Glutamatergic neuron (in vitro differentiated cells): ENCODE data around the gene CUEDC2. TPM values are rescaled to one million over a fixed set of nuclear protein-coding genes. Genes with fewer than 3 reads are reported as not detected.

Source experiments
- DNase-seq: peaks from one replicate; pipeline ENCODE4 v3.0.0; 2022
- H3K27ac Mint-ChIP-seq: one replicate; pipeline ENCODE4 v1.8.0; 2020; ENCODE audit warnings: mild to moderate bottlenecking, mixed read lengths, inconsistent platforms; ENCODE audit not compliant: unreplicated experiment
- H3K27me3 Mint-ChIP-seq: one replicate; pipeline ENCODE4 v1.8.0; 2020; ENCODE audit warnings: mild to moderate bottlenecking, moderate library complexity, mixed read lengths, inconsistent platforms; ENCODE audit not compliant: unreplicated experiment
- H3K36me3 Mint-ChIP-seq: one replicate; pipeline ENCODE4 v1.8.0; 2020; ENCODE audit warnings: mild to moderate bottlenecking, mixed read lengths, inconsistent platforms; ENCODE audit not compliant: unreplicated experiment
- H3K4me1 Mint-ChIP-seq: one replicate; pipeline ENCODE4 v1.8.0; 2020; ENCODE audit warnings: mild to moderate bottlenecking, low read depth, mixed read lengths, inconsistent platforms; ENCODE audit not compliant: unreplicated experiment
- H3K4me3 Mint-ChIP-seq: one replicate; pipeline ENCODE4 v1.8.0; 2020; ENCODE audit warnings: mild to moderate bottlenecking, mixed read lengths, inconsistent platforms; ENCODE audit not compliant: unreplicated experiment
- H3K9me3 Mint-ChIP-seq: one replicate; pipeline ENCODE4 v1.8.0; 2020; ENCODE audit warnings: mild to moderate bottlenecking, moderate library complexity, mixed read lengths, inconsistent platforms; ENCODE audit not compliant: unreplicated experiment
- CTCF ChIP-seq: fragments of 200-600 bp; sonication (generic); IDR thresholded peaks from one replicate; pipeline ENCODE4 v1.5.0; 2021; ENCODE audit not compliant: partially characterized antibody, unreplicated experiment
- total RNA-seq: library from RNA; stranded (reverse); fragmentation: NEBNext Ultra II Directional; extraction: Animal tissue kit (Norgen Biotek cat#: 25700); gene quantifications from one replicate; pipeline ENCODE4 v1.2.1, GENCODE V29; 2021; ENCODE audit not compliant: unreplicated experiment

Gene CUEDC2
- total RNA-seq, 1 donor from 2014 or later = 104 TPM

- TF ChIP-seq CTCF = peak; percentile 95
- H3K36me3 Mint-ChIP-seq = no peaks in the 10 kb centered on the region
- peaks cover 13% of the 10 kb centered on the region for H3K27me3 Mint-ChIP-seq
- peaks cover 4% of the 10 kb centered on the region for H3K9me3 Mint-ChIP-seq
- H3K4me1 Mint-ChIP-seq = peaks cover 4% of the 10 kb centered on the region
- DNase-seq = peak; percentile 93
- no peak overlapping the region for H3K27ac Mint-ChIP-seq
- H3K4me3 Mint-ChIP-seq = peak overlapping the region; percentile 65
Measured at GRCh38 chr10:102399217-102400021, 33.0 kb downstream of the CUEDC2 start.

- no peak for TF ChIP-seq CTCF
- H3K27me3 Mint-ChIP-seq = peaks cover 13% of the 10 kb centered on the region
- H3K4me3 Mint-ChIP-seq = peak overlapping the region; percentile 43
- no peak for DNase-seq
- H3K27ac Mint-ChIP-seq = no peak overlapping the region
- H3K4me1 Mint-ChIP-seq = peaks cover 4% of the 10 kb centered on the region
- H3K9me3 Mint-ChIP-seq = peaks cover 4% of the 10 kb centered on the region
- H3K36me3 Mint-ChIP-seq = no peaks in the 10 kb centered on the region
Measured at GRCh38 chr10:102398172-102399020, 34.0 kb downstream of the CUEDC2 start.

GRCh38 chr10:102397222-102398171 is 34.9 kb downstream of the CUEDC2 start:
- no peak overlapping the region for H3K27ac Mint-ChIP-seq
- H3K9me3 Mint-ChIP-seq = peaks cover 4% of the 10 kb centered on the region
- no peak for DNase-seq
- H3K36me3 Mint-ChIP-seq = no peaks in the 10 kb centered on the region
- H3K27me3 Mint-ChIP-seq = peaks cover 13% of the 10 kb centered on the region
- no peak overlapping the region for H3K4me3 Mint-ChIP-seq
- peaks cover 4% of the 10 kb centered on the region for H3K4me1 Mint-ChIP-seq
- TF ChIP-seq CTCF = no peak

- peaks cover 13% of the 10 kb centered on the region for H3K27me3 Mint-ChIP-seq
- TF ChIP-seq CTCF = no peak
- H3K27ac Mint-ChIP-seq = no peak overlapping the region
Measured at GRCh38 chr10:102396730-102397151, 35.6 kb downstream of the CUEDC2 start.

More at GRCh38 chr10:102396730-102397151, 35.6 kb downstream of the CUEDC2 start:
- peaks cover 4% of the 10 kb centered on the region for H3K9me3 Mint-ChIP-seq
- H3K36me3 Mint-ChIP-seq = no peaks in the 10 kb centered on the region
- H3K4me1 Mint-ChIP-seq = peaks cover 8% of the 10 kb centered on the region
- H3K4me3 Mint-ChIP-seq = peak overlapping the region; percentile 74
- DNase-seq = no peak
